Dedifferentiated amniotic fluid mesenchymal stem cell (primary cell): ENCODE measurements around the gene ERCC4.

Experiments
- DNase-seq: peaks from one replicate; pipeline ENCODE4 v3.0.0-alpha.2; 2016; ENCODE audit errors: extremely low spot score

The ERCC4 gene

DNA sequence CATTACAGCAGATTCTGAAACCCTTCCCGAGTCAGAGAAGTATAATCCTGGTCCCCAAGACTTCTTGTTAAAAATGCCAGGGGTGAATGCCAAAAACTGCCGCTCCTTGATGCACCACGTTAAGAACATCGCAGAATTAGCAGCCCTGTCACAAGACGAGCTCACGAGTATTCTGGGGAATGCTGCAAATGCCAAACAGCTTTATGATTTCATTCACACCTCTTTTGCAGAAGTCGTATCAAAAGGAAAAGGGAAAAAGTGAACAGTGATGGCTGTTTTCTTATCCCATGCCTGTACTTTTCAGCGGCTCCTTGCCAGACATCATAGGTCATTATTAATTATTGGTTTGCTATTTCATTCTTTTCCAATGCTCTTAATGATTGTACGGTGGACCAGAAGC, 28.1 kb downstream of the ERCC4 start:
- DNase-seq: no peak

DNA sequence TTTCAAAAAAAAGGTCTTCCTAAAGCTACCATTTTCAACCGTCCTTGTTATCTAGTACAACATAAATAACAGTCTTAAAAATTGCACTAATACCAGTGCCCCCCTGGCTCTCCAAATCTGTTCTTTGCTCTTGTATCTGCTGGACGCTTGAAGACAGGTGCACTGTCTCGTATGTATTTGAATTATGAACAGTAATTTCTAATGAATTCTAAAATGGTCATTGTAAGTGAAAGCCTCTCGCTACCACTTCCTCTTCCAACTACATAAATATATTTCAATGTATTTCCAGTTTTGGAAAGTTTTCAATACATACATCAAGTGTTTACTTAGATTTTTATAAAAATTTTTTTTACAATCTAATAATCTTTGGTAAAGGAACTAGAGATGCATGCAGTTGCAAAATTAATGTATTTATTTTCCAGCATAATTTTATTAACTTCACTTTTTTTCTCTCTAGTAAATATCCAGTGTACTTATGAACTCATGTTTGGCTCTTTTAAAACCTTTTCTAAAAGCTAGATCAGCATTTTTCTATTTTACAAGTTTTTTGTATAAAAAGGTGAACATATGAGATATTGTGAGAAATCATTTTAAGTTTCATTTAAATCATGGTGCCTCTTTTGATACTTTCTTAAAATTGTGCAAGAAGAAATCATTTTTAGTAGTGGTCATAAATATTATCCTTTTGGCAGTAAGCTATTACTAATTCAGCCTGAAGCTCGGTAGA, 31.0 kb downstream of the ERCC4 start:
- no peak for DNase-seq

DNA sequence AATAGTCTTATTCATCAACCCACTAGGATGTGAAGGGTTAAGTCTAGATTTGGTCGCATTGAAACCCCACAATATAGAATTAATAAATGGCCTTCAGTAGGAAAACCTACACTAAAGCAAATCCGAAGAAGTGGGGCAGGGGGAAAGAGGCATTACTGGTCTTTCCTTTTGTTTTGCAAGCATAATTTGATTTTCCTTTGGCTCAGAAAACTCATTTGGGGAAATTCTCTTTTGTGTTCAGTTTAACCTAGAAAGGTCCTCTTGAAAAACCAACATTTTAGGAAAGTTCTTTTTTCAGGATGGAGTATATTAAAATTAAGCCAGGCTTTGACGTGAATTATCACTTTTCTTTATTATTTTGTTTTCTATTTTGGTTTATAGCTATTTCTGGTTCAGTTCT, 31.7 kb downstream of the ERCC4 start:
- no peak for DNase-seq

DNA sequence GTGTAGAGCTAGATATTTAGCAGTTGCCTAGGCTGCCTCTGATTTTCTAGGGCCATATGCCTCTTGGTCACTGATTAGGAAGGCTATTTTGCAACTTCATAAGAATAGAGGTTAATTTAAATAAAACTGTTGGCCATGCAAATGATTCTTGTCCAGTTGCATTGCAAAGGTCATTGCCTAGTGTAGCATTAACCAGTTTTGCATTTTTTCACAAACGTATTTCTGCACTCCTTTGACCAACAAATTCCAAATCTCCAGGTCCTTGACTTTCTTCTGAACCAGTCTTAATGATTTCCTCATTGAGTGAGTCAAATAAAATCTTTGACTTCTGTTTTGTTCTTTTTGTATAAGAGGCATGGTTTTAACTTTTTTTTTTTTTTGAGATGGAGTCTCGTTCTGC, 33.5 kb downstream of the ERCC4 start:
- no peak for DNase-seq

DNA sequence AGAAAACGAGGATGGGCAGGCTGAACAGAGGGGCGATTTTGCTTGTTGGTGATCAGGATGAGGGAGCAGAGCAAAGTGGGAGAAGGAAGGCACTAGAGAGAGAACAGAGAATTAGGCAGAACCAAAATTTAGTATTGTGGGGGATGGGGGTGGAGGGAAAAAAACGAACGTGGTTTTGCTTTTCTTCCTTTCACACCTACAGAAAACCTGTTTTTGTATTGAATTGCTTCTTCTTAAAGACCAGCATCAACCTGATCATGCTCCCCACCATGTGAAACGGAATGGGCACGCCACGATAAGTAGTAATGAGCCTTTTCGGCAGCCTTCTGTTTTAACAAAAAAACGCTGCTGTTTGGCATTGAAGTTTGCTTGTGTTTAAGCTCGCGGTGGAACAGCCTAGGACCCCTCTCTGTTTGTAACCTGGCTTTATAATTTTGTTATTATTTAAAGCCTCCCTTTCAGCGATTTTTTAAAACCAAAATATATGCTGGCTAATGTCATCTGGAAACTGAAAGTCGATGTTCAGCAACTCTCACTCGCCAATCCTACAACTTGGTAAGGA, 36.8 kb downstream of the ERCC4 start:
- DNase-seq: no peak

DNA sequence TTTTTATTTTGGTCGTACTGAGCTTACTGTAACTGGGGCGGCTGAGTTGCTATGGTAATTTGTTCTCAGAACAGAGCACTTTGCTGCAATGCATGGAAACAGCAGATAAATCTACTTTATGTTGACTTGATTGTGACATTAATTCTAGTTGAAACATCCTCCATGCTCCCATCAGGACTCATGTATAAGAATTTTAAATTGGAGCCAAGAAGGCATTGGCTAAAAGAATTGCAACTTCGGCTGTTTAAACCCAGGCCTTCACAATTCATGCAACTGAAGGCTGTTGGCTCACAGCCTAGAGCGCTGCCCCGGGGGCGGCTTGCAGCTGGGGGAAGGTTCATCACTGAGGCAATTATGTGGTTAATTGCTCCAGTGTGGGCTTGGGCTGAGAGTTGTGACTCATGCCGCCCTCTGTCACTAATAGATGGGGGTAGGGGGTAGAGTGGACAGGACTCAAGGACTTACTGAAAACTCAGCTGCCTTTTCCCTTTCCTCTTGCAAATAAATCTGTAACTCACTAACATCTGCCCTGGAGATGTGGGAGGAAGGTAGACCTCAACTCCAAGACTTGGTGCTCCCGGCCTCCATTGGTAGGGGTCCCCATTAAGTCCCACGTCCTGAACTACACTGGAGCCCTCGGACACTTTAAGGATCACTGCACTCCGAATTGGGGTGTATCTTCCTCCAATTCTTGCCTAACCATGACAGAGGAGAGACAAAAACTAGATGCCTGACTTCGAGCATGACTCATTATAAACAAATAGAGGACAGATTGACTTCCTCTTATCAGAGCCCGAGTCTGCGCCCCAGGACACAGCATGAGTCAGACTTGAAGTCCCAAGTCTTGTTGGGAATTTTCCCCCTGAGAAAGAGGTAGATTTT, 37.5 kb downstream of the ERCC4 start:
- peak; percentile 80 for DNase-seq

DNA sequence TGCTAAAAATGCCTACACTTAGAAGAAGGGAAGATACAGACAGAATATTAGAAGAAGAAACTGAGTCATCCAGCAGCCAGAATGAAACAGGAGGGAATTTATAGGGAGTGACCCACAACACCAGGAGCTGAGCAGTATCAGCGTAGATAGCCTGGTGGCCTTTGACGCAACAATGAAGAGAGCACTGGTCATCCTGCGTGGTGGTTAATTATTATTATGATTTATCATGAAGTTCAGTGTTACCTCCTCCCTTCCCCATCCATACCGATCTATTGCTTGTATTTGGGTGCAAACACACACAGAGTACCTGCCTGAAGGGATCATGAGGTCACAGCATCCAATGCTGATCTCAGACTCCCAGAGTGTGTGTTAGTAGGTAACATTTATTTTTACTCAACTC, 38.5 kb downstream of the ERCC4 start:
- no peak for DNase-seq

DNA sequence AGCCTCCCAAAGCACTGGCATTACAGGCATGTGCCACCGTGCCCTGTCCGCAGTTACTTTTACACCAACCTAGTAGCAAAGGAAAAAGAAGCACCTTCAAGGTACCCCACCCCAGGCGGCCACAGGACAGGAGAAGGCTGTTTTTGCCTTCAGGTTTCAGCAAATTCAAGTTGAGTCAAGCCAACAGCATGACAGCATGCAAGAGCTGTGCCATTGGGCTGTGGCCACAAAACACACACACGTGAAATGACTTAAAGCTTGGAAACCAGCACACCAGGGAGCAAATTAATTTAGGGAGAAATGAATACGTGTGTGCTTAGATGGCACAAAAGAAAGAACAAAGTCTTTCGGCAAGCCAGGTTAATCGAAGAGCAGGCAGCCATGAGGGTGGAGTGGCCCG, 39.7 kb downstream of the ERCC4 start:
- DNase-seq: no peak

DNA sequence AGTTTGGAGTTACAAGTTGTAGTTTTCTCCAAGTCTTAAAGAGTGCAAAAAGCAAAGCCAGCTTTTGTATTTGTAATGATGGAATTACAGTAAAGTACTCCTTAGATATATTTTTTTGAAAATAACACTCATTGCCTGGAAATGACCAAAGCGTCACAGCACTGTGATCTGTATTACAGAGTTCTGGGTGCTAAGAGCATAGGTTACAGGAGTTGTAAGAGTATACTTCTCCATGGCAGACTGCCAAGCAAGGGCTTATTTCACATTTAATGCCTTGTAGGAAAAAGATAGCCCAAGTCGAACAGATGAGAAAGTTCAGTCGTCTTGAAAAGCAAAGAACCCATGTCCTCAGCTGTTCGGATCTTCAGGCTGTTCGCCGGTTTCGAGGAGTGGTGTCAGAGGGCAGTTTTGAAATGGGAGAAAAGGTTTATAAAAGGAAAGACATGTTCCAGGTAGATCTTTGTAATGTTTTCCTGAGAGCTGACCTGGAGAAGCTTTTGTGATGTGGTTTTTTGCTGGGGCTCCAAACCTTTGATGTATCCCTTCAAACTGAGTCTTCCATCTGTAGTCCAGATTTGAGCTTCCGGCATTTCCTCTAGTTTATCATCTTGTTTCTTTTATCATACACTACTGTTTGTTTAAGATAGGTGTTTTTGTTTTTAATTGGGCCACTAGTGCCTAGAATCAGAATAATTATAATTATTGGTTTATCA, 41.3 kb downstream of the ERCC4 start:
- no peak for DNase-seq

DNA sequence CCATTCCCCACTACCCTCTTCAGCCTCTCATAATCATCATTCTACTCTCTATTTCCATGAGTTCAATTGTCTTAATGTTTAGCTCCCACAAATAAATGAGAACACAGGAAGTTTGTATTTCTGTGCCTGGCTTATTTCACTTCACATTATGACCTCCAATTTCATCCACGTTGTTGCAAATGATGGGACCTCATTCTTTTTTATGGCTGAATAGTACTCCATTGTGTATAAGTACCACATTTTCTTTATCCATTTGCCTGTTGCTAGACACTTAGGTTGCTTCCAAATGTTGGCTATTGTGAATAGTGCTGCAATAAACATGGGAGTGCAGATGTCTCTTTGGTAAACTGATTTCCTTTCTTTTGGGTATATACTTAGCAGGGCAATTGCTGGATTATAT, 42.3 kb downstream of the ERCC4 start:
- no peak for DNase-seq

DNA sequence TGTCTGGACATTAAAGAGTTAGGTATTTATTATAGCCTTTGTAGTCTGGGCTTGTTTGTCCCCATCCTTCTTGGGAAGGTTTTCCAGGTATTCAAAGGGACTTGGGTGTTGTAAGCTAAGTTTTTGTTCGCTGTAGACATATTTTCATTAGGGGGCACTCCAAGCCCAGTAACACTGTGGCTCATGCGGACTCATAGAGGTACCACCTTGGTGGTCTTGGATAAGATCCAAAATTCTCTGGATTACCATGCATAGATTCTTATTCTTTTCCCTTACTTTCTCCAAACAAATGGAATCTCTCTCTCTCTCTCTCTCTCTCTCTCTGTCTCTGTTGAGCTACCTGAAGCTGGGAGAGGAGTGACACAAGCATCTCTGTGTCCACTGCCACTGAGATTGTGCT, 48.9 kb downstream of the ERCC4 start:
- DNase-seq: no peak

DNA sequence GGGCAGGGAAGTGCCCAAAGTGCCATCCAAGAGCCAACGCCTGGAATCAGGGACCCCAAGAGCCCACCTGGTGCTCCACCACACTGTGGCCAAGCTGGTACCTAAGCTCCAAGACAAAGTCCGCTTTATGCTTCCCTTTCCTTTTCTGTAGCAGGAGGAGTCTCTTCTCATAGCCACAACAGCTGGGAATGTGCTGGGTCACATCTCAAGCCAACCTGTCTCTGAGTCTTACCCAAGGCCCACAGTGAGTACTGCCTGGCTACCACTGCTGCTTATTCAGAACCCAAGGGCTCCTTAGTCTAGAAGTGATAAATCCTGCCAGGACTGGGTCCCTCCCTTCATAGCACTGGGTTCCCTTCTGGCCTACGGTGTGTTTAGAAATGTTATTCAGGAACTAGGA, 49.8 kb downstream of the ERCC4 start:
- no peak for DNase-seq

DNA sequence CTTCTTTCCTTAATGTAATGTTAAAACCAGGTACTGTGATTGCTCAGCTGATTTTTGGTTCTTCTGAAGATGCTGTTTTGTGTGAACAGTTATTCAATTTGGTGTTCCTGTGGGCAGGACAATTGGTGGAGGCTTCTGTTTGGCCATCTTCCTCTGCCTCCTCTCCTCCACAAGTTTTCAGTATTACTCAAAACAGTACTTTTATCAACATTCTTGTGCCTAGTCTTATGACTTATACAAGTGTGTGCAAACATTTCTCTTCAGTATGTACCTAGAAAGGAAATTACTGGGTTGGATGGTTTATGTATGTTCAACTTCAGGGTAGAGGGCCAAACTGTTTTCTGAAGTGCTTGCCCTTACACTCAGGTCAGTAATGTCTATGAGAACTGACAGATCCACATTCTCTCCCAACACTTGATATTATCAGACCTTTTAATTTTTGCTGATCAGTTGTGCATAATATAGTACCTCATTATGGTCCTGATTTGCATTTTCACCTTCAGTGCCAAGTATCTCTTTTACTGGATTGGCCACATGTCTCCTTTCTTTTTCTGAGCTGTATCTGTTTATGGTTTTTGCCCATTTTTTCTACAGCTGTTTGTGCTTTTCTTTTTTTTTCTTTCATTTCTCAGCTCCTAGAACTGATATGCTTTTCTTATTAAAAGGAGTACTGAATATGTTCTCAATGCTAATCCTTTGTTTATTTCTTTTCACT, 50.9 kb downstream of the ERCC4 start:
- no peak for DNase-seq

DNA sequence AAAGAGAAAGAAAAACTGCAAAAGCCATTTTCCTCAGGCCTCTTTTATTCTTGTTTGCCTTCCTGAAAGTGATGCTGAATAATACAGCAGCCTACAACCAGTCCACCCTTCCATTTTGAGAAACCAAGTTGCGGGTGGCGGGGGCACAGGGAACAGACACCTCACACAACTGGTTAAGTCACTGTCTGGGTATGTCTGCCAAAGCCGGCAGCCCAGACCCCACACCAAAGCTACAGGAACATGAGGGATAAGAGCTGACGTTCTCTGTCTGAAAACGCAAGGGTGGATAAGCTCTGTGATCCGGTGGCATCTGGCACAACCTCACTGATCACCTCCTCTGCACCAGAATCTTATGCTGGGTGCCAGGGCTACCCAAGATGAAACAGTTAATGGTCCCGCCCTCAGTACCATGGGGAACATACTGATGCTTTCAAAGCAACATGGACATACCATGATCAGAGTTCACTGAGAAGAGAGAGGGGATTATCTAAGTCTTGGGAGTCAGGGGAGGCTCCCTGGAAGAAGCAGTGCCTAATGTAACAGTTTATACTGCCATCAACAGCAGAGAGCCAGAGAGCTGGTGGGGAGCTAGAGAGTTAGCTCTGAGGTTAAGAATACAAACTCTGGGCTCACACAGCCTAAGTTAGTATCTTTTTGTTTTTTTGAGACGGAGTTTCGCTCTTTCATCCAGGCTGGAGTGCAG, 53.5 kb downstream of the ERCC4 start:
- DNase-seq: no peak

DNA sequence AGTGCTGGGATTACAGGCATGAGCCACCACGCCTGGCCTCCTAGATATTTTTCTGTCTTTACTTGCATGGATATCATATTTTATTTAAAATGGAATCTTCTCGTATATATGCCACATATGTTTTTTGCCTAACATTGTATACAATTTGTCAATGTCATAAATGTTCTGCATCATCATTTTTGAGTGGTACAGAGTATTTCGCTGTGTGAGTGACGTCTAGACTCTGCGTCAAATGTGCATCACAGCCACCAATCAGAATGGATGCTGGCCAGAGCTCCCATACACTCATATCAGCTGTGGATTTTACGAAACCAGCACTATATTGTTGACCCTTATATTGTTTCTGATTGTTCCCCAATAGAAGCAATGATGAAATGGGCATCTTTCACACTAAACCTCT, 57.2 kb downstream of the ERCC4 start:
- no peak for DNase-seq

DNA sequence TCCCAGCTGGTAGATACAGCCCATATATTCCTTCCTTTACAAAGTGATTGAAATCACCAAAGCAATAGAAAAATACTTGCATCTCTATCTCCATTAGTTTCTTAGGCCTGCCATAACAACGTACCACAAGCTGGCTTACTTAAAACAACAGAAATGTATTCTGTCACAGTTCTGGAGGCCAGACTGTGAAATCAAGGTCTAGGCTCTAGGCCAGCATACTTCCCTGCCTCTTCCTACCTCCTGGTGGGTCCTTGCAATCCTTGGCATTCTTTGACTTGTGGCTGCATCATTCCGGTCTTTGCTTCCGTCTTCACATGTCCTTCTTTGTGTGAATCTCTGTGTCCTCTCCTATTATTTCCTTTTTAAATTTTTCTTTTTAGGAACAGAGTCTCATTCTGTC, 62.5 kb downstream of the ERCC4 start:
- no peak for DNase-seq

DNA sequence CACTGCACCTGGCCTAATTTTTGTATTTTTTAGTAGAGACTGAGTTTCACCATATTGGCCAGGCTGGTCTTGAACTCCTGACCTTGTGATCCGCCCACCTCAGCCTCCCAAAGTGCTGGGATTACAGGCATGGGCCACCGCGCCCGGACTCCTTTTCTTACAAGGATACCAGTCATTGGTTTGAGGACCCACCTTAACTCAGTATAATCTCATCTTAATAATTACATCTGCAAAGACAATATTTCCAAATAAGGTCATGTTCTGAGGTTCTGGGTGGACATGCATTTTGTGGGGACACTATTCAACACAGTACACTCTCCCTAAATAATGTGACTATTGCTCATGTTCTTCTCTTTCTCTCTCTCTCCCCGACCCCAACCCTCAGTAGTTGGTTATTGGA, 63.7 kb downstream of the ERCC4 start:
- no peak for DNase-seq

DNA sequence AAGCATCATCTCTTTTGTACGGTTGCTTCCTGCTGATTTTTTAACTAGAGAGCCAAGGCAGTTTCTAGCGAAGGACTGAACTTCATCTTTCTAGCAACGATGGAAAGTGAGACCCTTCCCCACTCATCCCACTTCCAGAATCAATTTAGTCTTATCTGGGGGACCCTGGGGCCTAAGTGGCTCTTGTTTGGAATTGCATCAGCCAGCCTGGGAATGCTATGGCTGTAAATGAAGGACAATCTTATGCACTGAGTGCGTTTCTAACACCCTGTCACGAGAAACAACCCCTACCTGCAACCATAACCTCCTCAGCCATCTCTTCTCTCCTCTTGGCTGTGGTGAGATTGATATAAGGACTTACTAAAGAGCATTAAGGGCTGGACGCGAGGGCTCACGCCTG, 64.8 kb downstream of the ERCC4 start:
- DNase-seq: no peak

DNA sequence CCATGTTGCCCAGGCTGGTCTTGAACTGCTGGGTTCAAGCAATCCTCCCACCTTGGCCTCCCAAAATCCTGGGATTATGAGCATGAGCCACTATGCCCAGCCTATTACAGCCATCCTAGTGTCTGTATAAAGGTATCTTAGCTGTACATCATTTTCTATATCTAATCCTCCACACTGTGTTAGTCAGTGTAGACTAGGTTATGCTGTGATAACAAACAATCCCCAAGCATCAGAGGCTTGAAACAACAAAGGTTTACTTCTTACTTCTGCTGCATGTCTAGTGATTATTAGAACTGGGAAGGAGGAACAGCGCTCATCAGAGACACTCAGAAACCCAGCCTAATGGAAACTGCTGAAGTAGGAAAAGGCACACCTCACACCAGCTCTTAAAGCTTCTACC, 68.1 kb downstream of the ERCC4 start:
- no peak for DNase-seq

DNA sequence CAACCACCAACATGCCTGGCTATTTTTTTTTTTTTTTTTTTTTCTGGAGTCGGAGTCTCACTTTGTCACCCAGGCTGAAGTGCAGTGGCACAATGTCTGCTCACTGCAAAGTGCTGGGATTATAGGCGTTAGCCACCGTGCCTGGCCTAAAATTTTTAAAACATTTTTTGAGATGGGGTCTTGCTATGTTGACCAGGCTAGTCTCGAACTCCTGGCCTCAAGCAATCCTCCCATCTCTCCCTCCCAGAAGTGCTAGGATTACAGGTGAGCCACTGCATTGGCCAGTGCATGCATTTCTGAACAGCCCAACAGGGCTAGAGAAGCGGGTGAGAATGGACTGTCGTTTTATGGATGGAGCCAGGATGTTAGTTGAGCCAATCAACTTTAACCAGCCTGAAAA, 72.4 kb downstream of the ERCC4 start:
- DNase-seq: no peak

DNA sequence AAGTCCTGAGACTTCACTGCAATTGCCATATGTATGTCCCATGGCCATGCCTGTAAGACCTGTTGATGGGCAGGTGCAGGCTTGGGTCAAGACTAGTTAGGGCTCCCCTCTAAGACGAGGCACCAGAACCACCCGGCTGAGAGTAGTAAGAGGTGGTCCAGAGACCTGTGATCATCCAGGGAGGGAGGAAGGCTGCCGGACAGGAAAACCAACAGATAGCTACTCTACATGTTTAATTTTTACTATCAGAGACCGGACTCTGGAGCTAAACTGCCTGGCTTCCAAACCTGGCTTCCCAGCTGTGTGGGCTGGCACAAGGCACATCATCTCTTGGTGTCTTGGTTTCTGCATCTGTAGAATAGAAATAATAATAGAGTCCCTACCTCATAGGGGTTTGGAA, 73.0 kb downstream of the ERCC4 start:
- no peak for DNase-seq
